GM21723 (cell line): Measurements from ENCODE around the gene FHL2.

ENCODE experiments used
- ATAC-seq: cut with Tn5 transposase; IDR thresholded peaks from one replicate; pipeline ENCODE4 v1.9.1; 2021; ENCODE audit warnings: mild to moderate bottlenecking, moderate library complexity; ENCODE audit not compliant: unreplicated experiment

The FHL2 gene

GRCh38 chr2:105380432-105381100 is 18.3 kb downstream of the FHL2 start:
- ATAC-seq = no peak

- ATAC-seq = no peak
Measured at GRCh38 chr2:105379741-105380186, 19.1 kb downstream of the FHL2 start.

- ATAC-seq = no peak
Measured at GRCh38 chr2:105378921-105379383, 19.9 kb downstream of the FHL2 start.

DNA sequence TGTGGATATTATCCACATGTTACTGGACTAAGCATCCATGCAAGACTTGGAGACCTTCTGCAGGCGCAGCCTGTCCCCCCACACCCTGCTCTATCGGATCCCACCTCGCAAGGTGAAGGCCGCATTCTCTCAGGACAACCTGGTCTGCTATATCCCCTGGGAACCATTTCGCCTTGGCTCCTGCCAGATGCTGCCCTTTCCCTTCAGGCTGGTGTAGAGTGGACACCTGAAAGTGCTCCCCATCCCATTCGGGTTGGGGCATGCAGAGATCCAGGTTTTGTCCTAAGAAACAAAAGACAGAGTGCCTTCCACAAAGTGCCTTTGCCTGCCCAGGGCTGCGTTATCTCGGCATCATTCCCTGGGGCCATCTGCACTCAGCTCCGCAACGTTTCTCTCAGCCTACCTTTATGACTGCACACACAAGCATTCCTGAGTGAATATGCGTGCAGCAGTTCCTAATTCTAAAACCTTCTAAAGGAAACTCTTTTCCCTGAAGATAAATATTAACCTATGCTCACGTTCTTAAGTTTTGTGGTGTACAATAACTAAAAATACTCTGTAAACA is 20.5 kb downstream of the FHL2 start:
- ATAC-seq = no peak

GRCh38 chr2:105377871-105378270 is 21.0 kb downstream of the FHL2 start:
- ATAC-seq = no peak

GRCh38 chr2:105376789-105377240 is 22.0 kb downstream of the FHL2 start:
- no peak for ATAC-seq

DNA sequence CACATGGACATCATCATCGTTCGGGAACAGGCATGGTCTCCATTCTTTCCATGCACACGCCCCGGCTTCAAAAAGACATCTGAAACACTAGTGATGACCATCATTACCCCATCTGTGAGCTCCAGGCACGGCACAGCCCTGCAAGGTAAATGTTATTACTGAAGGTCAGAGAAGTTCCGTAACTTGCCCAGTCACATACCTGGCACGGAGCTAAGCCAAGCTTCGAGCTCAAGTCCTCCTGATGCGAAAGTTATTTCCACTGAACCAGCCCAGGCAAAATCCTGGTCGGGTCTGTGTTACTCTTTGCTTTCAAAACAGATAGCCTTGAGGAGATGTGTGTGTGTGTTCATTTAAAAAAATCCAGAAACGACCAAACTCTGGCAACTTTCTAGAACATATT is 22.8 kb downstream of the FHL2 start:
- no peak for ATAC-seq

GRCh38 chr2:105375001-105375561 is 23.8 kb downstream of the FHL2 start:
- ATAC-seq = no peak

DNA sequence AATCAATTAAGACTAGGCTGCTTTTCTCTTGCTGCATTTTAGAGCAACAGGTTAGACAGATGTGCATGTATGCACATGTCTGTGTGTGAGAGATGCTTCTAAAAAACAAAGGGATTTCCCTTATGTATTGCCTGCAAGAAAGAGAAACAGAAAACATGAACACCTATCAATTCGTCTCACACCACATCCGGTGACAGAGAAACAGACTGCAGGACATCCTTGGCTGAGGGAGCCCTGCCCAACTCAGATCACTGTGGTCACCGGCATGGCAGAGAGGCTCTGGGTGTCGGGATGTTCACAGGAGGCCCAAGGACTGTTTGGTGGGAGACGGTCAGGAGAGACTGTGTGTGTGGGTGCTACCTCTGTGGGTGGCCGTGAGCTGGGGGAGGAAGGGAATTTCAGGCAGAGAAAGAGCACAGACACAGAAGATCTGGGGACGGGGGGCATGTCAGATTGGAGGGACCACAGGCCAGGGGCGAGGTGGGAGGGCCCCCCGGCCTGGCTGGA is 24.9 kb downstream of the FHL2 start:
- peak; percentile 63 for ATAC-seq

GRCh38 chr2:105373344-105373781 is 25.5 kb downstream of the FHL2 start:
- peak; percentile 11 for ATAC-seq

DNA sequence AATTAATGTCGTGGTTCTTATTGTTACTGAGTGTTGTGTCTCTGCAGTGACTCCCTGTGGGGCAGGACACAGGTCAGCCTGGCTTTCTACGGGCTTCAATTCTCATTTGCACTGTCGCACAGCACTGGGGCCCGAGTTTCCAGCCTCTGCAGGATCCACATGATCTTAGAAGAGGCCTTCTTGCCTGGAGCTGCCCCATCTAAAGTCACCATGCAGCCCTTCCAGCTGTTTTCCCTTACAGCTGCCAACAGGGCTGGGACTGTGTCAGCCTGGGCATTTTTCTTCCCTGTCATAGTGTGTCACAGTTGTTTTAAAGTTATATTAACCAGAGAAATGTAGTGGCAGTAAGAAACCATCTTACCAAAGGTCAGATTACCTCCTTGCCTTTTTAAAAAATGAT is 27.0 kb downstream of the FHL2 start:
- ATAC-seq = no peak

- no peak for ATAC-seq
Measured at GRCh38 chr2:105371156-105371555, 27.7 kb downstream of the FHL2 start.

- ATAC-seq = peak; percentile 95
Measured at GRCh38 chr2:105369777-105370690, 28.8 kb downstream of the FHL2 start.

DNA sequence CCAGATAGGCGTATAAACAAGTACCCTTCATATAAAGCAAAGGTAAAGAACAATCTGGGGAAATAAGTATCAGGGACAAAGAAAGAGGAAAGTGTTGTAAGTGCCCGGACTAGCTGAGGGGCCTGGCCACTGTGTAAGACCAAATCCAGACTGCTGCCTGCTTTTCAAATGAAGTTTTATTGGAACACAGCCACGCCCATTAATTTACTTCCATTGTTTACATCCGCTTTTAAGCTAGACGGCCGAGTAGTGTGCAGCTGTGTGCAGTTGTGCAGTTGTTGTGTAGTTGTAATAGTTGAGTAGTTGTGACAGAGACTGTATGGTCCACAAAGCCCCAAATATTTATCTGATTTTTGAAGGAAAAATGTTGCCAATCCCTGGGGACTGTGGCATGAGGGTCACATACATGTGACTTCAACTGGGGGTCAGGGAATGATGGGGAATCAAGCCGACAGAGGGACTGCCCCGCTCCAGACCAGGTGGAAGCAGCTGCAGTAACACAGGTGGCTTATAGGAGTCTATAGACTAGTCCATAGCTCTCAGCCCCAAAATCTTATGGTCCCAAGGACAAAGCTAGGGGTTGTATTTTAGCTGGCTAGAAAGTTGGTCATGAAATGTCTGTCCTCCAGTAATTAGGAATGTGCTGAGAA is 30.0 kb downstream of the FHL2 start:
- ATAC-seq = no peak

DNA sequence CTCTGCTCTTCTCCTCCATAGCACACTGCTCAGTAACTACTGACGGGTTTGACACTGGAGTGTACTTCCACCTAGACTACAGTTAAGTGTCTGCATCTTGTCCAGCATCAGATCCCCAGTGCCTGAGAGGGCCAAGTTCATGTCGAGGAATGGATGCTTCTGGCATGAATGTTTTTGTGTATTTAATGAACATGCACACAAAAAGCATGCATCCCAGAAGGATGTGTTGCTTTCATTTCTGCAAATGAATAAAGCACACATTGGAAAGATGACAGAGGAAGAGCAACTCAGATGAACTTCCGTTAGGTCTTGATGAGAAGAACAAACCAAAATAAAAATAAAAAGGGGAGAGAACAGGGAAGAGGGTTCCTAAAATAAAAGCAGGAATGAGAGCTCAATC is 33.6 kb downstream of the FHL2 start:
- no peak for ATAC-seq

DNA sequence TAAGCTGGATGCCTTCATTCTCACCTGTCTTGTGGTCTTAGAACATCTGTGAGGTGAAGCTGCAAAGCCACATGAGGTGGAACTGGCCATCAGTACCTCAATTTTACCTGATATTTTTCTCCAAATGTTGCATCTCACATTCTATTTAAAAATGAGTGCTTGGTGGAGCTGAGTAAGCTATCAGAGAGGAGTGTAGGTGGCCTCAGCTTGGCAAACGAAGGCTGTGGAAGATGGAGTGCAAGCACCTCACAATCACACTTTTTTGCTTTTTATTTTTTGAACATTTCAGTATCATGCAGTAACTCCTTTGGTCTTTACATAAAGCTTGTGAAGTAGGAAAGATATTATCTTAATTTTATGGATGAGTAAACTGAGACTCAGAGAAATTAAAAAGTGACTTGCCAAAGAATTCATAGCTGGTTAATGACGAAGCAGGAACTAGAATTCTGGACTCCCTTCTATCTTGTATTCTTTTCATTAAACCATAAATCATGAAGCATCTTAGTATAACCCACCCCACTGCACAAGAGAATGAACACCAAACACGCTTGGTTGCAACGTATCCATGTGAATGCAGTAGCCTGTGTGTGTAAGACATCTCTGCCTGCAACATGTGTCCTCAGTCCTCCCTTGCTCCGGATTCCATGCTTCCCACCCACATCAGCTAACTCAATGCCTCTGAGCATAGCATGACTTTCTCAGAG is 34.3 kb downstream of the FHL2 start:
- ATAC-seq = no peak

- ATAC-seq = no peak
Measured at GRCh38 chr2:105362862-105363591, 35.8 kb downstream of the FHL2 start.

DNA sequence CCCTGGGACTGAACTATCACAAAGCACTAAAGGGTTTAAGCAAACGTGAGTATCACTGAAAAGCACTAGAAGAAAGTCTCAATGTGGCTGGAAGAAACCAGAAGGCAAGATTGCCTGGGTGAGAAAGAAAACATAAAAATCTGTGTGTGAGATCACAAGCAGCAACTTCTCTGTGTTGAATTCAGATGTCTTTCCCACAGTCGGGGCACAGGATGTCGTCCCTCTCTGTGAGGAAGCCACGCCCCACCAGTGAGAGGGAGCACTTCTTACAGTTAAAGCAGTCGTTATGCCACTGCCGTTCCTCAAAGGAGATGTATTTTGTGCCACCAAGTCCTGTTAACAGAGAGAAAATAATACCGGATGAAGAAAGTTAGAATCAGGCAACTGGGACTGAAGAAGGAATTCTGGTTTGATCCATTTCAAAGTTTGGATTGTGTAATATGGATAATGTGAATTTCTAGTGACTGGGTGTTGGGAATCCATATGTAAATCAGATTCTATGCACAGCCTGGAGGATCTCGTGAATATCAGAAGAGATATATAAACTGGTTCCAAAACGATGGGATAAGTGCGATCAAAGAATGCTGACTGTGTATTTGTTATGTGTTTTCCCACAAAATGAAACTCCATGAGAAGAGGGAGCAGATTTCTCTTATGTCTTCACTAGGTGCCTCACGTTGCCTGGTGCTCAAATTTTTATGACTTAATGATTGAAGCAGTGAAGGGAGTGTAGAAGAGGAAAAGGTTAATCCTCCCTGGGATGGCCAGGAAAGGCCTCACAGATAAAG is 37.6 kb downstream of the FHL2 start:
- no peak for ATAC-seq
